GM21528 (cell line): ENCODE data around the gene KDM1B.
"Not testable (repeated sequence)": the region's sequence is repeated elsewhere in the genome, so short reads cannot be mapped to it uniquely, and the experiment has no call there.

Experiments
- ATAC-seq: cut with Tn5 transposase; IDR thresholded peaks from one replicate; pipeline ENCODE4 v1.9.1; 2021; ENCODE audit warnings: mild to moderate bottlenecking, moderate library complexity; ENCODE audit not compliant: unreplicated experiment, low FRiP score

Gene KDM1B

DNA sequence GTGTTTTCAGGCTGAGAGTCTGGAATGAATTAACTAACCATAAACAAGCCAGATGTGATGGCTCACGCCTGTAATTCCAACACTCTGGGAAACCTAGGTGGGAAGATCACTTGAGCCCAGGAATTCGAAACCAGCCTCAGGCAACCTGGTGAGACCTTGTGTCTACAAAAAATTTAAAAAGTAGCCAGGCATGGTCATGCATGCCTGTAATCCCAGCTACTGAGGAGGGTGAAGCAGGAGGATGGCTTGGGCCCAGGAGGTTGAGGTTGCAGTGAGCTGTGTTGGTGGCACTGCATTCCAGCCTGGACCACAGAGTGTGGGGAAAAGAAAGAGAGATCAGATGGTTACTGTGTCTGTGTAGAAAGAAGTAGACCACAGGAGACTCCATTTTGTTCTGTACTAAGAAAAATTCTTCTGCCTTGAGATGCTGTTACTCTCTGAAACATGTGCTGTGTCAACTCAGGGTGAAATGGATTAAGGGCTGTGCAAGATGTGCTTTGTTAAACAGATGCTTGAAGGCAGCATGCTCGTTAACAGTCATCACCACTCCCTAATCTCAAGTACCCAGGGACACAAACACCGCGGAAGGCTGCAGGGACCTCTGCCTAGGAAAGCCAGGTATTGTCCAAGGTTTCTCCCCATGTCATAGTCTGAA lies 71.4 kb downstream of the KDM1B start:
- not testable (repeated sequence) for ATAC-seq

DNA sequence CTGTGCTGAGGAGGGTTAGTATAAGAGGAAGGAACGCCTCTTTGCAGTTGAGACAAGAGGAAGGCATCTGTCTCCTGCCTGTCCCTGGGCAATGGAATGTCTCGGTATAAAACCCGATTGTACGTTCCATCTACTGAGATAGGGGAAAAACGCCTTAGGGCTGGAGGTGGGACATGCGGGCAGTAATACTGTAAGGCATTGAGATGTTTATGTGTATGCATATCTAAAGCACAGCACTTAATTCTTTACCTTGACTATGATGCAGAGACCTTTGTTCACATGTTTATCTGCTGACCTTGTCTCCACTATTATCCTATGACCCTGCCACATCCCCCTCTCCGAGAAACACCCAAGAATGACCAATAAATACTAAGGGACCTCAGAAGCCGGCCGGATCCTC lies 71.9 kb downstream of the KDM1B start:
- not testable (repeated sequence) for ATAC-seq

DNA sequence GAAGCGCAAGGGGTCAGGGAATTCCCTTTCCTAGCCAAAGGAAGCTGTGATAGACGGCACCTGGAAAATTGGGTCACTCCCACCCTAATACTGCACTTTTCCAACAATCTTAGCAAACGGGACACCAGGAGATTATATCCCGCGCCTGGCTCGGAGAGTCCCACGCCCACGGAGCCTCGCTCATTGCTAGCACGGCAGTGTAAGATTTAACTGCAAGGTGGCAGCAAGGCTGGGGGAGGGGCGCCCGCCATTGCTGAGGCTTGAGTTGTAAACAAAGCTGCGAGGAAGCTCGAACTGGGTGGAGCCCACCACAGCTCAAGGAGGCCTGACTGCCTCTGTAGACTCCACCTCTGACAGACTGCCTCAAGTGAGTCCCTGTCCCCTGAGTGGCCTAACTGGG lies 73.4 kb downstream of the KDM1B start:
- not testable (repeated sequence) for ATAC-seq

DNA sequence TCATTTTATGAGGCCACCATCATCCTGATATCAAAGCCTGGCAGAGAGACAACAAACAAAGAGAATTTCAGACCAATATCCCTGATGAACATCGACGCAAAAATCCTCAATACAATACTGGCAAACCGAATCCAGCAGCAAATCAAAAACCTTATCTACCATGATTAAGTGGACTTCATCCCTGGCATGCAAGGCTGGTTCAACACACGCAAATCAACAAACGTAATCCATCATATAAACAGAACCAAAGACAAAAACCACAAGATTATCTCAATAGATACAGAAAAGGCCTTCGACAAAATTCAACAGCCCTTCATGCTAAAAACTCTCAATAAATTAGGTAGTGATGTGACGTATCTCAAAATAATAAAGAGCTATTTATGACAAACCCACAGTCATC lies 76.6 kb downstream of the KDM1B start:
- ATAC-seq: not testable (repeated sequence)

DNA sequence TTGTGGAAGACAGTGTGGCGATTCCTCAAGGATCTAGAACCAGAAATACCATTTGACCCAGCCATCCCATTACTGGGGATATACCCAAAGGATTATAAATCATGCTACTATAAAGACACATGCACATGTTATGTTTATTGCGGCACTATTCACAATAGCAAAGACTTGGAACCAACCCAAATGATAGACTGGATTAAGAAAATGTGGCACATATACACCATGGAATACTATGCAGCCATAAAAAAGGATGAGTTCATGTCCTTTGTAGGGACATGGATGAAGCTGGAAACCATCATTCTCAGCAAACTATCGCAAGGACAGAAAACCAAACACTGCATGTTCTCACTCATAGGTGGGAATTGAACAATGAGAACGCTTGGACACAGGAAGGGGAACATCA lies 78.5 kb downstream of the KDM1B start:
- not testable (repeated sequence) for ATAC-seq

DNA sequence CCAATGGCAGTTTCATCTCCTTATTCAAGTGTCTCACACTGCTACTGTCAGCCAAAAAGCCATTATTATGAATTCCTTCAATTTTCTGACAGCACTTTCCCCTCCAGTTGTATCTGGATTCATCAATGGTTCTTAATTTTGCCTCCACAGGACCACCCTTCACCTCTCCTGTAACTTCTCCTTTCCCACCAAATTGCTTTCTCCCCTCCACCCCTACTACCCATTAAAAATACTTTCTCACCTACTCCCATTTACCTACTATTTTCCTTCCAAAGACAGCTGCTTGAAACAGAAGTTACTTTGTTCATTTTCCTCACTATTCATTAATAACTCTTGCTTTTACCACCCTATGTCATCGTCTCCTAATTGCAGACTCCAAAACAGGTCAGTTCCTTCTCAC lies 79.3 kb downstream of the KDM1B start:
- ATAC-seq: no peak

DNA sequence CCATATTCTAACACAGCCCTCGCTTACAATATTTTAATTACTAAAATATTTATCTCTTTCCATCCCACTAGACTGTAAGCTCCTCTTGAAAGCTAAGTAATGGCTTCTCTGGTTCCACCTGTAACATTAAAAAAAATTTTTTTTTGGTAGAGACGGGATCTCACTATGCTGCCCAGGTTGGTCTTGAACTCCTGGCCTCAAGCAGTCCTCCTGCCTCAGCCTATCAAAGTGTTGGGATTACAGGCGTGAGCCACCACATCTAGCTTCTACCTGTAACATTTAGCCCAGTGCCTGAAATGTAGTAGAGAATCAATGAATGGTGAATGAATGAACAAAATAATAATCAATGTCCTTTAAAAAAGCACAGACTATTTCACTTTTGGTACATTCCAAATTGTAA lies 80.3 kb downstream of the KDM1B start:
- ATAC-seq: no peak

DNA sequence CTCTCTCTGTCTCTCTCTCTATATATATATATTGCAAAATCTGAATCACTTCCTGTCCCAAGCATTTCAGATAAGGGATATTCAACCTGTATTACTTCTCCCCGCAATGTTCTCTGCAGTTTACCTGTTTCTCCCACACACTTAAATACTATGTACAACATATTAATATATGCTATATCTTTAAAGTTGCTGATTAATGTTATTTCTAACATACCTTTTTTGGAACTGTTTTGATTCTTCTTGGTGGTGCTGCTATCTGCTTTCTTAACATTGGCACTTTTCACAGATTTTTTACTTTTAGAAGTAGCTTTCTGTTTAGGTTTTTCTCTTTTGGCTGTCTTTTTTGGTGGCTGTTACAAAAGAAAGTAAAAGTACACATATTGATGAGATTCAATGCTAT lies 81.9 kb downstream of the KDM1B start:
- no peak for ATAC-seq

DNA sequence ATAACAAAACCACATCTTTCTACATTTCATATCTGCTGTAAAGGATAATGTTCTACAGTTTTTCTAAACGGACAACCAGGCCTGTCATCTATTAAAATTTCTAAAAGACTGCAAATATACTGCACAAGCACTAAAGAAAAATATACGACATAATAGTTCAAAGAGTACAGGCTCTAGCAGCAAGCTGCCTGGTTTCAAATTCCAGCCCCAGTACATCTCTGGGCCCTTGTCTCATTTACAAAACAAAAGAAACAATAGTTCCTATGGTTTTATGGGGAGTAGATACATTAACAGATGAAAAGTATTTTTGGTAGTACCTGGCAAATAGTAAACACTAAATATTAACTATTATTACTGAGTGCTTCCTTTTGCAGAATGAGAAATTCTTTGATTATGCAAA lies 85.0 kb downstream of the KDM1B start:
- ATAC-seq: no peak

DNA sequence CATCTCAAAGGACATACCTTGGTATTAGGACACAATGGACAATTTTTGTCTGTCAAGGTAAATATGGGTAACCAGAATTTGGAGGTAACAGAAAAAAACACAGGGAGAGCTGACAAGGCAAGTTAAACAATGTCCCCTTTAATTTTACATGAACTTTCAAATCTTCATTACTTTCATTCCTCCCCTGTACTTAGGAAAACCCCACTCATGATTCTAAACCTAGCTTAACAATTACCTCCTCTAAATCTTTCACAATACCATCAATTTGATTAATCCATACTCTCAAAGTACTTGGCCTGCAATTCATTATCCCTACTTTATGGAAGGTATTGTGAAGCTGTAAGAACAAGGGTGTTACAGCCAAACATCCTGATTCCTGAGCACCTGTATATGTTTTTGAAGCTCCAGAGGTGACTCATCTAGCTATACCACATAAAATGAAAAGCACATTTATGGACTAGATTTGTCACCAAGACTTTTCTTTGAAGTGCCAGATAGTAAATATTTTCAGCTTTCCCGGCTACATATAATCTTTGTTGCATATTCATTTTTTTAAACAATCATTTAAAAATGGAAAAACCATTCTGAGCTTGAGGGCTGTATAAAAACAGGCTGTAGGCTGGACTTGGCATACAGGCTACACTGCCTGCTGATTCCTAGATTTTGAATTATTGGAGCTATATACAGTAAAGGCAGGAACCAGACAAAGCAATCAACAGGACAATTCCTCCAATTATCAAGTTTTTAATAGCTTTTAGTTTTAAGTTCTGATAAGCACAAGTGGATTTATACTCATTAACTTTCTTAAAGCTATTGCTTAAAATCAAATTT lies 86.2 kb downstream of the KDM1B start:
- no peak for ATAC-seq

DNA sequence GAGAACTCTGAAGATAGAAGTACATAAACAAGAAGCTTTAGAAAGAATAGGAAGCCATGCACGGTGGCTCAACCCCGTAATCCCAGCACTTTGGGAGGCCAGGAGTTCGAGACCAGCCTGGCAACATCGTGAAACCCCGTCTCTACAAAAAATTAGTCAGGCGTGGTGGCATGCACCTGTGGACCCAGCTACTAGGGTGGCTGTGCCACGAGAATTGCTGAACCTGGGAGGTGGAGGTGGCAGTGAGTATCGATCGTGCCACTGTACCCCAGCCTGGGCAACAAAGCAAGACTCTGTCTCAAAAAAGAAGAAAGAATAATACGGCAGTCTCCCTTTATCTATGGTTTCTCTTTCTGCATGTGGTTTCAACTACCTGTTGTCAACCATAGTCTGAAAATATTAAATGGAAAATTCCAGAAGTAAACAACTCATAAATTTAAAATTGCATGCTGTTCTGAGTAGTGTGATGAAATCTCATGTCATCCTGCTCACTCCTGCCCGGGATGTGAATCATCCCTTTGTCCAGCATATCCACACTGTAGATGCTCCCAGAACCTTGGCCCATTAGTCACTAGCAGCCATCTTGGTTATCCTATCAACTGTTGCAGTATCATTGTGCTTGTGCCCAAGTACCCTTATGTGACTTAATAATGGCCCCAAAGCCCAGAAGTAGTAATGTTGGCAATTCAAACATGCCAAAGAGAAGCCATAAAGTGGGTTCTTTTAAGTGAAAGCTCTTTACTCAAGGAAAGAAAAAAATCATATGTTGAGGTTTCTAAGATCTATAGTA lies 87.0 kb downstream of the KDM1B start:
- no peak for ATAC-seq

DNA sequence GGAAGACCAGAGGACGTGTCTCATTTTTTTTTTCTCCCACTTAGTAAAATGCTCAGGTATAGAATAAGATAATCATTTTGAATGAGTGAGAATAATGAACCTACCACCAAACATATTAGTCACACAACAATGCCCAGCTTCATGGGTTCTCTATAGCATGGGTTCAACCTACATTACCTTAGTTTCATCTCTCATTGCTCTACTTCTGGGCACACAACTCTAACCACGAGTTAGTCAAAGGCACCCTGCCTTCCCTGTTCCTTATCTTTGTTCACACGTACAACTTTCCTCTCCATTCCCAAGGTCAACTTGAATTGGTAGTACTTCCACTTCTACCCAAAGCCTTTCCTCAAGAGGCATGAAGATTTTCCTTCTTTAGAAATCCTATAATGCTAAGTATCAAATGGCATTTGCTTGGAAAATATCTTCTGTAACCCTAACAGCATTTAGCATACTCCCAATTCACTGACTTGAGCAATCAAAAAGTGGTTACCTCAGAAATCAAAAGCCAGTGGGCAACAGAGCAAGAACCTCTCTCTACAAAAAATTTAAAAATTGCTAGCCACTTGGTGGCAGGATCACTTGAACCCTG lies 88.2 kb downstream of the KDM1B start:
- no peak for ATAC-seq

DNA sequence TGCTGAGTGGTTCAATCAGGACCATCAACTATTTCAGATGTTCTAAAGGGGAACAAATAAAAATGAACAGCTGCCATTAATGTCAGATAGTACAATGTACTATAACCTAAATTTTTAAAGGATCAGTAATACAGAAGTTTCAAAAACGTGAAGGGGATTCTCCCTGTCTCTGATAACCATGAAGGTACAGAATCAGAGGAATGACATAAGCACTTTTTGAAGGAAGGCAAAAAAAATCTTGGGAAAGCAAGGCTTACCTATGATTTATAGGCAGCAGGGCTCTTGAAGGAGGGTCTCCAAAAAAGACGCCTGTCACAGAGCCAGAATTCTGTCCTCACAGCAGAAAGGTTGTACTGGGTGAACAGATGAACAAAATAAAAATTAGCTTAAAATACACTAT lies 89.0 kb downstream of the KDM1B start:
- ATAC-seq: no peak

DNA sequence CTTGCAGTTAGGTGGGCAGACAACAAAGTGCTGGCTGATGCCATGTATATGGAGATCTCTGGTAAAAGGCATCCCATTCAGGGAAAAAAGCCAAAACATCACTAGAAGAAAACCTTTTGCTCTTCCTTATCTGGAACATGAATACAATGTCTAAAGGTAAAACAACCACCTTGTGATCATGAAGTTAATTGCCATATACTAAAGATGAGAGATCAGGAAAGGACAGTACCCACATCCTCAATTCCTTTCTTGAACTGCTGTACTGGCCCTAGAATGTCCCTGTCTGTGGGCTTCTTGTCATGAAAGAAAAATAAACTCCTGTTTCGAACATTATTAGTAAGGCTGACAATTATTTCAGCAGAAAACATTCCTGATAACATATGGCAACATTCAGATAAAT lies 89.9 kb downstream of the KDM1B start:
- ATAC-seq: no peak

DNA sequence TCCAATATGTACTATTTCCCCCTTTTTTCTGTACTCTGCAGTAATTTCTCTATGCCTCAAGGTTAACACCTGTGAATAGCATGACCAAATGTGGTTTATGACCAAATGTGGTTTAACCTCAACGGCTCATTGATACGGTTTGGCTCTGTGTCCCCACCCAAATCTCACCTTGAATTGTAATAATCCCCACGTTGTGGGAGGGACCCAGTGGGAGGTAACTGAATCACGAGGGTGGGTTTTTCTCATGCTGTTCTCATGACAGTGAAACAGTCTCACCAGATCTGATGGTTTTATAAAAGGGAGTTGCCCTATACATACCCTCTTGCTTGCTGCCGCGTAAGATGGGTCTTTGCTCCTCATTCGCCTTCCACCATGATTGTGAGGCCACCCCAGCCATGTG lies 90.4 kb downstream of the KDM1B start:
- no peak for ATAC-seq

DNA sequence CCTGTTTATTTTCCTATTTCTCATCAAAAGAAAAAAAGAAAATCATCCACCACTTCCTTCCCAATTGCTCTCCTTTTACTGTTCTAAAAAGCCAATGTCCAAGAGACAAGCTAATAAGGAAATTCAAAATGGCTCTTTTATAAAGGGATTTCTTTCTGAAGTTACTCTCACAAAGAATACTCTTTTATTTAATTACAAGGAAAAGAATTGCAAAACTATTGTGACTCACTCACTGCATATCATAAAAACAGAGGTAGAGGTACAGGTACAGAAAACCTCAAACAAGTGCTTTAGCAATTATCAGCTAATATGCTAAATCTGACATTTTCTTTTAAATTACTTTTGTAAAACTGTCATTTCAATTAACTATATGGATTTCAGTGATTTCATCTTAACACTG lies 91.0 kb downstream of the KDM1B start:
- ATAC-seq: no peak

DNA sequence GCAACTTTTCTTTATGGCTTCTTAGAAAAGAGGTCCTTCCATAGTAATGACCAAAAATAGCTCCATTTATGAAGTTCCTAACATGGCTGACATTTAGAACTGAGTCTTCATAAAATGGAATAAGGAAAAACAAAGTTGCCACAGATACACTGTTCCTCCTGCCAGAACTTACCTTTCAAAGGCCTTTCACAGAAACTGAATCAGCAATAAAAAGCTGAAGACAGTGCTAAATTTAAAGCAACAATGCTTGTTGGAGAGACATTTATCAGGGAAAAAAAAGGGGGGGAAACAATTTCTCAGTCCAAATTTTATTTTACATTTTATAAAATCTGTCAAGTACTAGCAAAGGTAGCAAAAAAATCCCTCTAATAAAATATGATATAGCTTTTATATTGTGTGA lies 91.8 kb downstream of the KDM1B start:
- ATAC-seq: no peak

DNA sequence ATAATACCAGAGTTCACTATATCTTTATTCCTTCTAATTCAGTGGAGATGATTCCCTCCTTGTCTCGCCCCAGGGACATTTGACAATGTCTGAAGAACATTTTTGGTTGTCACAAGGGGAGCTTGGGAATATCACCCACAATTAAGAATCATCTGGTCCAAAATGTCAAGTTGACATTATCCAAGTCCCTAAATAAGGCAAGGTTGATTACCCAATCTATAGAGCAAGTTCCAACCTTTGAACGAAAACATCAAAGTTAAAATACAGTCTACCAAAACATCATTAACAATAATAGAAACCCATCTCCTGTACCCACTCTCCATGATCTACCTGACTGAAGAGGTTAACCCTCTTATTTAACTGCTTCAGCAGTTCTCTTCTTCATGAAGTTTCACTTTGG lies 93.5 kb downstream of the KDM1B start:
- no peak for ATAC-seq

DNA sequence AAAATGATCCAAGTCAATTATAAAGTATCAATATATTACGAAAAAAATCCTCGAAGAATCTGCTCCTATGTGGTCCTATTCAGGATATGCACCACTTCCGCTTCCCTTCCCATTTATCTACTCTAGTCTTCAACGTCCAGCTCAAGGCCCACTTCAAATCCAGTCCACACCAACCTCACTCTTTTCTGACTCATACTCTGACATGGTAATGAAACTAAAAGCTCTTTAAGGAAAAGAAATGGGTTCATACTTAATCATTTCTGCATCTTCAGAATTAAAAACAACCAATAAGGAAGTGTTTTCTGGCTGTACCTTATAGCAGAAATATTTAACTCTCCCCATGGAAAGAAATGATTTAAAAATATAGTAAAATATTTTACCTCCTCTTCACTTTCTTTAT lies 94.0 kb downstream of the KDM1B start:
- no peak for ATAC-seq

DNA sequence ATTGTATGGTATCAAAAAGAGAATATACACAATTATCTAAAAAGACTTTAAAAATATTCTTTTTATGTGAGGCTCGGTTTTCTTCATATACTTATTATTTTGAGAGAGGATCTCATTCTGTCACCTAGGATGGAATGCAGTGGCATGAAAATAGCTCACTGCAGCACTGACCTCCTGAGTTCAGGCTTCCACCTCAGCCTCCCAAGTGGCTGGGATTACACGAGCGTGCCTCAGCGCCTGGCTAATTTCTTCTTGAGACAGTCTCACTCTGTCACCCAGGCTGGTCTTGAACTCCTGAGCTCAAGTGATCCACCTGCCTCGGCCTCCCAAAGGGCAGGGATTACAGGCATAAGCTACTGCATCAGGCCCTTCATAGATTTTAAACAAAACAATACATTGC lies 98.4 kb downstream of the KDM1B start:
- ATAC-seq: no peak

DNA sequence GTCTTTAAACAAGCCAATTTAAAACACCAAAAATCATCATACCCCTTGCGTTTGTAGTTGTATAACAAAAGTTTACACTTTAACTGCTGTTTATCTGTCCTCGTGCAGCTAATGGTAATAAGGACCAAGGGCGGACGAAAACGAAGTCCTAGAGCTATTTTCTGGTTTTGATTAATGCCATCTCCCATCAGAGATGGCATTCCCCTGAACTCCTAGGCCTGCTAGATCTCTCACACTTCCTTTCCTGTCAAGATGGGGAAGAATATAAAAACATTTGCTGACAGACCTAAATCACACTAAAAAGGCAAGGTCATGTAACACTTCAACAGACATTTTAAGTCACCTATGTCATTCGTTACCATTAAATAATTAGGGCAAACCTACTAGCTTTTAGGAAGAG lies 99.6 kb downstream of the KDM1B start:
- no peak for ATAC-seq
